ENCODE measurements around the gene LCN10. TPM values are rescaled to one million over a fixed set of nuclear protein-coding genes. Genes with fewer than 3 reads are reported as not detected.
"Not testable (repeated sequence)": the region's sequence is repeated elsewhere in the genome, so short reads cannot be mapped to it uniquely, and the experiment has no call there.

LCN10 gene
- 1 to 10 TPM; 1.3 to 2.8 (median 2.2) TPM for total RNA-seq
- total RNA-seq (2013): 1.2 TPM
- 0 to 0.43 (median 0.05) reads per million in 29 experiments for total RNA-seq

- Mint-ChIP-seq H3K27me3 (peaks cover 0 to 16% of the 10 kb centered on the region in 2 donors), H3K4me1 (peaks cover 0 to 7% (median 6%) of the 10 kb centered on the region in 3 donors), H3K27ac (no peak within 1 kb of the TSS), H3K9me3 (no peaks in the 10 kb centered on the region), H3K4me3 (peak within 1 kb of the TSS; percentile 52 to 74 (median 66)), H3K36me3 (no peaks in the 10 kb centered on the region)
- H3K9me3 ChIP-seq: no peaks in the 10 kb centered on the region
- peaks cover 0 to 73% of the 10 kb centered on the region in 2 experiments for H3K27me3 ChIP-seq (replicated peaks in 1 of 2; ENCODE audit: control insufficient read depth in 2 of 2, extremely low read depth in 1 of 2, insufficient read depth in 2 of 2, low read length in 1 of 2)
- no peaks in the 10 kb centered on the region for H3K36me3 ChIP-seq (ENCODE audit: control insufficient read depth in 2 of 2, extremely low read depth in 1 of 2, insufficient read depth in 1 of 2, low read length in 1 of 2)
- H3K27ac ChIP-seq (ENCODE audit: low read length): no peak within 1 kb of the TSS
- ChIA-PET POLR2A (no interaction called here), CTCF (no interaction called here)
- 69% methylated on average over 11 of the region's 25 CpGs for WGBS (ENCODE audit: insufficient coverage)
- H3K4me3 ChIP-seq (ENCODE audit: control insufficient read depth in 1 of 2, extremely low read depth in 1 of 2, low read length in 1 of 2): peak within 1 kb of the TSS in 1 of 2 donors; percentile 47
- DNase-seq: no peak
- ATAC-seq (replicated peaks in 1 of 4): peak in 1 of 4 experiments; percentile 16
- peaks cover 0 to 25% of the 10 kb centered on the region in 2 experiments for H3K4me1 ChIP-seq (ENCODE audit: control insufficient read depth in 1 of 2, extremely low read depth in 1 of 2, insufficient read depth in 2 of 2, low read length in 2 of 2)
These were observed at the start of gene LCN10 for GRCh38 chr9:136742591-136743391. TSS of gene LCN10 (minus strand) at chr9:136742940. CDS start at chr9:136742903, 37 bp downstream.

- Histone ChIP-seq H3K36me3 (ENCODE audit: control insufficient read depth in 2 of 2, extremely low read depth in 1 of 2, insufficient read depth in 1 of 2, low read length in 1 of 2) (peaks cover 0 to 7% of the 10 kb centered on the region in 2 donors), H3K27ac (ENCODE audit: low read length) (peak overlapping the region; percentile 97), H3K27me3 (replicated peaks in 1 of 2; ENCODE audit: control insufficient read depth in 2 of 2, extremely low read depth in 1 of 2, insufficient read depth in 2 of 2, low read length in 1 of 2) (no peaks in the 10 kb centered on the region), H3K4me1 (ENCODE audit: control insufficient read depth in 1 of 2, extremely low read depth in 1 of 2, insufficient read depth in 2 of 2, low read length in 2 of 2) (peaks cover 7 to 45% of the 10 kb centered on the region in 2 experiments), H3K9me3 (no peaks in the 10 kb centered on the region), H3K4me3 (ENCODE audit: control insufficient read depth in 1 of 2, extremely low read depth in 1 of 2, low read length in 1 of 2) (peak overlapping the region; percentile 75 to 86)
- DNase-seq (peak; percentile 40 to 78 (median 63)), ATAC-seq (replicated peaks in 1 of 4) (peak; percentile 12 to 29 (median 16))
- Mint-ChIP-seq H3K9me3 (no peaks in the 10 kb centered on the region), H3K27ac (peak overlapping the region; percentile 89 to 91), H3K36me3 (peaks cover 5% of the 10 kb centered on the region), H3K4me1 (peaks cover 20 to 37% (median 30%) of the 10 kb centered on the region in 3 donors), H3K27me3 (peaks cover 0 to 3% of the 10 kb centered on the region in 2 donors), H3K4me3 (peak overlapping the region; percentile 78 to 82 (median 80))
- POLR2A ChIA-PET: interaction anchor here in 1 of 2 donors (0.6 kb wide), 1 partner anchor 432 kb away, joined by 10 read pairs; no protein-coding TSS in a partner anchor
- CTCF ChIA-PET: interaction anchor here in 1 of 2 donors (0.5 to 1.0 kb wide), 4 partner anchors 27 to 886 kb away, joined by 3 to 6 read pairs (median 3); partner anchors contain the start of gene AJM1
- WGBS (ENCODE audit: insufficient coverage): under 1% methylated on average over 26 of the region's 29 CpGs
These were observed 49.0 kb upstream of the LCN10 start for GRCh38 chr9:136791516-136792276.

GRCh38 chr9:136790640-136791515 lies 48.1 kb upstream of the LCN10 start, which contains the start of gene TMEM141:
TSS of gene TMEM141 (plus strand) at chr9:136791344. CDS start at chr9:136791371, 27 bp downstream.
- CTCF ChIA-PET: interaction anchor here (0.6 to 1.2 kb wide), 7 partner anchors 16 to 398 kb away, joined by 3 to 8 read pairs (median 3); partner anchors contain the start of gene TRAF2 (in 1 of the 2)

GRCh38 chr9:136789523-136789937 lies 46.8 kb upstream of the LCN10 start:
- DNase-seq (no peak), ATAC-seq (replicated peaks in 1 of 4) (no peak)
- POLR2A ChIA-PET: no interaction called here
- H3K4me1 ChIP-seq (ENCODE audit: control insufficient read depth in 1 of 2, extremely low read depth in 1 of 2, insufficient read depth in 2 of 2, low read length in 2 of 2): peaks cover 7 to 36% of the 10 kb centered on the region in 2 experiments
- CTCF ChIA-PET: interaction anchor here in 1 of 2 donors (0.7 kb wide), 1 partner anchor 246 kb away, joined by 4 read pairs; no protein-coding TSS in a partner anchor
- 86% methylated on average over 1 of the region's 3 CpGs for WGBS (ENCODE audit: insufficient coverage)
- Mint-ChIP-seq H3K27ac (no peak overlapping the region), H3K27me3 (peaks cover 0 to 3% of the 10 kb centered on the region in 2 donors), H3K9me3 (no peaks in the 10 kb centered on the region), H3K4me1 (peaks cover 12 to 28% (median 20%) of the 10 kb centered on the region in 3 donors), H3K4me3 (no peak overlapping the region), H3K36me3 (peaks cover 5% of the 10 kb centered on the region)
- H3K36me3 ChIP-seq (ENCODE audit: control insufficient read depth in 2 of 2, extremely low read depth in 1 of 2, insufficient read depth in 1 of 2, low read length in 1 of 2): peaks cover 0 to 7% of the 10 kb centered on the region in 2 donors
- H3K27ac ChIP-seq (ENCODE audit: low read length): no peak overlapping the region
- no peak overlapping the region for H3K4me3 ChIP-seq (ENCODE audit: control insufficient read depth in 1 of 2, extremely low read depth in 1 of 2, low read length in 1 of 2)
- H3K27me3 ChIP-seq (replicated peaks in 1 of 2; ENCODE audit: control insufficient read depth in 2 of 2, extremely low read depth in 1 of 2, insufficient read depth in 2 of 2, low read length in 1 of 2): peaks cover 0 to 4% of the 10 kb centered on the region in 2 experiments
- no peaks in the 10 kb centered on the region for H3K9me3 ChIP-seq

More at GRCh38 chr9:136790640-136791515, 48.1 kb upstream of the LCN10 start, which contains the start of gene TMEM141:
- Histone ChIP-seq H3K36me3 (ENCODE audit: control insufficient read depth in 2 of 2, extremely low read depth in 1 of 2, insufficient read depth in 1 of 2, low read length in 1 of 2) (peaks cover 0 to 7% of the 10 kb centered on the region in 2 donors), H3K4me1 (ENCODE audit: control insufficient read depth in 1 of 2, extremely low read depth in 1 of 2, insufficient read depth in 2 of 2, low read length in 2 of 2) (peaks cover 7 to 40% of the 10 kb centered on the region in 2 experiments), H3K27me3 (replicated peaks in 1 of 2; ENCODE audit: control insufficient read depth in 2 of 2, extremely low read depth in 1 of 2, insufficient read depth in 2 of 2, low read length in 1 of 2) (peaks cover 0 to 4% of the 10 kb centered on the region in 2 experiments), H3K27ac (ENCODE audit: low read length) (peak within 1 kb of the TSS; percentile 97), H3K4me3 (ENCODE audit: control insufficient read depth in 1 of 2, extremely low read depth in 1 of 2, low read length in 1 of 2) (peak within 1 kb of the TSS; percentile 75 to 86), H3K9me3 (no peaks in the 10 kb centered on the region)
- peaks cover 5% of the 10 kb centered on the region for H3K36me3 Mint-ChIP-seq
- peak within 1 kb of the TSS; percentile 78 to 82 (median 80) for H3K4me3 Mint-ChIP-seq
- POLR2A ChIA-PET: interaction anchor here (0.5 to 0.6 kb wide), 2 partner anchors 95 to 450 kb away, joined by 3 read pairs; no protein-coding TSS in a partner anchor
- H3K27me3 Mint-ChIP-seq: peaks cover 0 to 3% of the 10 kb centered on the region in 2 donors
- ATAC-seq (replicated peaks in 1 of 4): peak; percentile 87 to 91 (median 90)
- peak within 1 kb of the TSS; percentile 89 to 91 for H3K27ac Mint-ChIP-seq
- under 1% methylated on average over 66 of the region's 70 CpGs for WGBS (ENCODE audit: insufficient coverage)
- no peaks in the 10 kb centered on the region for H3K9me3 Mint-ChIP-seq
- peaks cover 12 to 29% (median 21%) of the 10 kb centered on the region in 3 donors for H3K4me1 Mint-ChIP-seq
- peak; percentile 98 to 100 (median 100) for DNase-seq

GRCh38 chr9:136788644-136789522 lies 46.1 kb upstream of the LCN10 start:
- H3K9me3 Mint-ChIP-seq; H3K36me3 Mint-ChIP-seq; H3K27me3 Mint-ChIP-seq; H3K27me3 ChIP-seq (replicated peaks in 1 of 2; ENCODE audit: control insufficient read depth in 2 of 2, extremely low read depth in 1 of 2, insufficient read depth in 2 of 2, low read length in 1 of 2); H3K4me3 ChIP-seq (ENCODE audit: control insufficient read depth in 1 of 2, extremely low read depth in 1 of 2, low read length in 1 of 2); POLR2A ChIA-PET; H3K4me3 Mint-ChIP-seq; H3K36me3 ChIP-seq (ENCODE audit: control insufficient read depth in 2 of 2, extremely low read depth in 1 of 2, insufficient read depth in 1 of 2, low read length in 1 of 2); H3K9me3 ChIP-seq; ATAC-seq (replicated peaks in 1 of 4); H3K27ac ChIP-seq (ENCODE audit: low read length): not testable (repeated sequence)
- Mint-ChIP-seq H3K27ac (peak overlapping the region in 1 of 2 donors; percentile 24), H3K4me1 (peaks cover 12 to 28% (median 20%) of the 10 kb centered on the region in 3 donors)
- CTCF ChIA-PET: interaction anchor here in 1 of 2 donors (0.7 to 1.1 kb wide), 3 partner anchors 55 to 246 kb away, joined by 3 to 4 read pairs (median 3); no protein-coding TSS in a partner anchor
- peak in 1 of 35 experiments; percentile 0 for DNase-seq
- H3K4me1 ChIP-seq (ENCODE audit: control insufficient read depth in 1 of 2, extremely low read depth in 1 of 2, insufficient read depth in 2 of 2, low read length in 2 of 2): peaks cover 7 to 36% of the 10 kb centered on the region in 2 experiments
- 71% methylated on average over 4 of the region's 27 CpGs for WGBS (ENCODE audit: insufficient coverage)
